ENCODE measurements around the gene DTX1.

Gene DTX1

DNA sequence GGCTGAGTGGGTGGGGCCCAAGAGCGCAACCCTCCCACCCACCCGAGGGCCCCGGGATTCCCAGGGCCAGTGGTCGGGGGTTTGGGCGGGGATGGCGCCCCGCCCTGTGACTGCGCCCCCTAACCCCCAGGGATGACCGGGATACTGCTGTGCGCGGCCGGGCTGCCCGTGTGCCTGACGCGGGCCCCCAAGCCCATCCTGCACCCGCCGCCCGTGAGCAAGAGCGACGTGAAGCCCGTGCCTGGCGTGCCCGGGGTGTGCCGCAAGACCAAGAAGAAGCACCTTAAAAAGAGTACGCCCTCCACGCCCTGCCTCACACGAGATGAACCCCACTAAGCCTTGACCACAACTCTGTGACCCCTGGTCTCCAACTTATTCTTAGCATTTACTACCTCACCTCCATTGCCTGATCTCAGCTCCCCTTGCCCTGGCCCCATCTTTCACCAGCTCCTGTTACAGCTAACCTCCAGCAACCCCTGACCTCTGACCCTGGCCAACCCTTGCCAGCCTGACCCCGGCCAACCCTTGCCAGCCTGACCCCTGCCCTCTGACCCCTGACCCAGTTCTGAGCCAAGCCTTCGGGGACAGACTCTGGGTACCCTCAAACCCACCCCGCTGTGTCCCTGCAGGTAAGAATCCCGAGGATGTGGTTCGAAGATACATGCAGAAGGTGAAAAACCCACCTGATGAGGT lies 37.0 kb downstream of the DTX1 start:
- DNase-seq = no peak
- peaks cover 0 to 13% (median 3%) of the 10 kb centered on the region in 4 experiments for H3K4me1 ChIP-seq (ENCODE audit: control extremely low read depth in 1 of 4, control insufficient read depth in 4 of 4, insufficient read depth in 4 of 4, low read length in 3 of 4)
- H3K36me3 ChIP-seq (ENCODE audit: control insufficient read depth in 4 of 4, insufficient read depth in 4 of 4, low read length in 3 of 4) = no peaks in the 10 kb centered on the region
- WGBS (ENCODE audit: insufficient coverage) = 60% methylated on average over 28 of the region's 32 CpGs
- H3K4me3 ChIP-seq (ENCODE audit: control insufficient read depth in 1 of 7, extremely low read depth in 1 of 7, insufficient read depth in 4 of 7, low read depth in 2 of 7, low read length in 6 of 7) = peak overlapping the region in 1 of 7 experiments; percentile 66
- no peak overlapping the region for H3K27ac ChIP-seq (ENCODE audit: insufficient read depth in 1 of 2, low read depth in 1 of 2, low read length in 2 of 2, poor library complexity in 1 of 2, severe bottlenecking in 2 of 2)
- ChIA-PET CTCF (interaction anchor here (0.7 to 3.1 kb wide), 7 partner anchors 13 to 59 kb away, joined by 3 to 23 read pairs (median 4); no protein-coding TSS in a partner anchor), POLR2A (no interaction called here)
- H3K9me3 ChIP-seq (ENCODE audit: control extremely low read depth in 1 of 5, control insufficient read depth in 4 of 5, insufficient read depth in 2 of 5, low read depth in 1 of 5, low read length in 4 of 5) = no peaks in the 10 kb centered on the region
- peaks cover 0 to 9% (median 0%) of the 10 kb centered on the region in 5 experiments for H3K27me3 ChIP-seq (replicated peaks in 2 of 5; ENCODE audit: control insufficient read depth in 4 of 5, insufficient read depth in 5 of 5, low read length in 4 of 5)

- ChIA-PET CTCF (no interaction called here), POLR2A (no interaction called here)
- Histone ChIP-seq H3K36me3 (ENCODE audit: control insufficient read depth in 4 of 4, insufficient read depth in 4 of 4, low read length in 3 of 4) (no peaks in the 10 kb centered on the region), H3K9me3 (ENCODE audit: control extremely low read depth in 1 of 5, control insufficient read depth in 4 of 5, insufficient read depth in 2 of 5, low read depth in 1 of 5, low read length in 4 of 5) (no peaks in the 10 kb centered on the region), H3K4me3 (ENCODE audit: control insufficient read depth in 1 of 7, extremely low read depth in 1 of 7, insufficient read depth in 4 of 7, low read depth in 2 of 7, low read length in 6 of 7) (no peak overlapping the region), H3K4me1 (ENCODE audit: control extremely low read depth in 1 of 4, control insufficient read depth in 4 of 4, insufficient read depth in 4 of 4, low read length in 3 of 4) (peaks cover 0 to 13% (median 3%) of the 10 kb centered on the region in 4 experiments), H3K27ac (ENCODE audit: insufficient read depth in 1 of 2, low read depth in 1 of 2, low read length in 2 of 2, poor library complexity in 1 of 2, severe bottlenecking in 2 of 2) (no peak overlapping the region), H3K27me3 (replicated peaks in 2 of 5; ENCODE audit: control insufficient read depth in 4 of 5, insufficient read depth in 5 of 5, low read length in 4 of 5) (peaks cover 0 to 9% (median 0%) of the 10 kb centered on the region in 5 experiments)
- WGBS (ENCODE audit: insufficient coverage) = over 99% methylated on average over 16 of the region's 16 CpGs
- no peak for DNase-seq
Measured at GRCh38 chr12:113094738-113095137, 38.2 kb downstream of the DTX1 start.

GRCh38 chr12:113095405-113095804 lies 38.9 kb downstream of the DTX1 start:
- no peak for DNase-seq
- H3K27me3 ChIP-seq (replicated peaks in 2 of 5; ENCODE audit: control insufficient read depth in 4 of 5, insufficient read depth in 5 of 5, low read length in 4 of 5) = peaks cover 0 to 9% (median 0%) of the 10 kb centered on the region in 5 experiments
- 45% methylated on average over 5 of the region's 6 CpGs for WGBS (ENCODE audit: insufficient coverage)
- POLR2A ChIA-PET = no interaction called here
- H3K4me1 ChIP-seq (ENCODE audit: control extremely low read depth in 1 of 4, control insufficient read depth in 4 of 4, insufficient read depth in 4 of 4, low read length in 3 of 4) = peaks cover 0 to 13% (median 3%) of the 10 kb centered on the region in 4 experiments
- H3K36me3 ChIP-seq (ENCODE audit: control insufficient read depth in 4 of 4, insufficient read depth in 4 of 4, low read length in 3 of 4) = no peaks in the 10 kb centered on the region
- H3K27ac ChIP-seq (ENCODE audit: insufficient read depth in 1 of 2, low read depth in 1 of 2, low read length in 2 of 2, poor library complexity in 1 of 2, severe bottlenecking in 2 of 2) = no peak overlapping the region
- no peak overlapping the region for H3K4me3 ChIP-seq (ENCODE audit: control insufficient read depth in 1 of 7, extremely low read depth in 1 of 7, insufficient read depth in 4 of 7, low read depth in 2 of 7, low read length in 6 of 7)
- CTCF ChIA-PET = interaction anchor here (1.4 to 7.7 kb wide), 5 partner anchors 11 to 89 kb away, joined by 3 to 76 read pairs (median 7); no protein-coding TSS in a partner anchor
- no peaks in the 10 kb centered on the region for H3K9me3 ChIP-seq (ENCODE audit: control extremely low read depth in 1 of 5, control insufficient read depth in 4 of 5, insufficient read depth in 2 of 5, low read depth in 1 of 5, low read length in 4 of 5)

GRCh38 chr12:113096675-113097461 lies 40.3 kb downstream of the DTX1 start:
- Histone ChIP-seq H3K36me3 (ENCODE audit: control insufficient read depth in 4 of 4, insufficient read depth in 4 of 4, low read length in 3 of 4) (no peaks in the 10 kb centered on the region), H3K9me3 (ENCODE audit: control extremely low read depth in 1 of 5, control insufficient read depth in 4 of 5, insufficient read depth in 2 of 5, low read depth in 1 of 5, low read length in 4 of 5) (no peaks in the 10 kb centered on the region), H3K4me1 (ENCODE audit: control extremely low read depth in 1 of 4, control insufficient read depth in 4 of 4, insufficient read depth in 4 of 4, low read length in 3 of 4) (peaks cover 0 to 12% (median 3%) of the 10 kb centered on the region in 4 experiments), H3K27me3 (replicated peaks in 2 of 5; ENCODE audit: control insufficient read depth in 4 of 5, insufficient read depth in 5 of 5, low read length in 4 of 5) (peaks cover 0 to 2% (median 0%) of the 10 kb centered on the region in 5 experiments), H3K27ac (ENCODE audit: insufficient read depth in 1 of 2, low read depth in 1 of 2, low read length in 2 of 2, poor library complexity in 1 of 2, severe bottlenecking in 2 of 2) (no peak overlapping the region), H3K4me3 (ENCODE audit: control insufficient read depth in 1 of 7, extremely low read depth in 1 of 7, insufficient read depth in 4 of 7, low read depth in 2 of 7, low read length in 6 of 7) (no peak overlapping the region)
- ChIA-PET CTCF (interaction anchor here (0.6 to 7.7 kb wide), 13 partner anchors 10 to 92 kb away, joined by 3 to 76 read pairs (median 3); no protein-coding TSS in a partner anchor), POLR2A (no interaction called here)
- WGBS (ENCODE audit: insufficient coverage) = 92% methylated on average over 24 of the region's 30 CpGs
- no peak for DNase-seq

- WGBS (ENCODE audit: insufficient coverage) = 65% methylated on average over 7 of the region's 14 CpGs
Measured at GRCh38 chr12:113097716-113098440, 41.3 kb downstream of the DTX1 start.

GRCh38 chr12:113098441-113099028 lies 42.0 kb downstream of the DTX1 start:
- Histone ChIP-seq H3K27ac (ENCODE audit: insufficient read depth in 1 of 2, low read depth in 1 of 2, low read length in 2 of 2, poor library complexity in 1 of 2, severe bottlenecking in 2 of 2) (no peak overlapping the region), H3K9me3 (ENCODE audit: control extremely low read depth in 1 of 5, control insufficient read depth in 4 of 5, insufficient read depth in 2 of 5, low read depth in 1 of 5, low read length in 4 of 5) (no peaks in the 10 kb centered on the region), H3K4me1 (ENCODE audit: control extremely low read depth in 1 of 4, control insufficient read depth in 4 of 4, insufficient read depth in 4 of 4, low read length in 3 of 4) (peaks cover 0 to 6% (median under 1%) of the 10 kb centered on the region in 4 experiments), H3K4me3 (ENCODE audit: control insufficient read depth in 1 of 7, extremely low read depth in 1 of 7, insufficient read depth in 4 of 7, low read depth in 2 of 7, low read length in 6 of 7) (no peak overlapping the region), H3K27me3 (replicated peaks in 2 of 5; ENCODE audit: control insufficient read depth in 4 of 5, insufficient read depth in 5 of 5, low read length in 4 of 5) (peaks cover 0 to 1% (median 0%) of the 10 kb centered on the region in 5 experiments), H3K36me3 (ENCODE audit: control insufficient read depth in 4 of 4, insufficient read depth in 4 of 4, low read length in 3 of 4) (no peaks in the 10 kb centered on the region)
- CTCF ChIA-PET = interaction anchor here (0.6 to 7.7 kb wide), 26 partner anchors 9 to 243 kb away, joined by 3 to 76 read pairs (median 5); partner anchors contain the start of genes CFAP73 and RASAL1
- DNase-seq = peak; percentile 72 to 79 (median 79)
- POLR2A ChIA-PET = interaction anchor here (1.1 kb wide), 1 partner anchor 50 kb away, joined by 3 read pairs; no protein-coding TSS in a partner anchor
- 28% methylated on average over 15 of the region's 15 CpGs for WGBS (ENCODE audit: insufficient coverage)

More at GRCh38 chr12:113097716-113098440, 41.3 kb downstream of the DTX1 start:
- peaks cover 0 to 9% (median 2%) of the 10 kb centered on the region in 4 experiments for H3K4me1 ChIP-seq (ENCODE audit: control extremely low read depth in 1 of 4, control insufficient read depth in 4 of 4, insufficient read depth in 4 of 4, low read length in 3 of 4)
- CTCF ChIA-PET = interaction anchor here (0.6 to 7.7 kb wide), 22 partner anchors 8 to 242 kb away, joined by 3 to 76 read pairs (median 6); partner anchors contain the start of genes CFAP73 and RASAL1
- no peaks in the 10 kb centered on the region for H3K27me3 ChIP-seq (replicated peaks in 2 of 5; ENCODE audit: control insufficient read depth in 4 of 5, insufficient read depth in 5 of 5, low read length in 4 of 5)
- no peaks in the 10 kb centered on the region for H3K9me3 ChIP-seq (ENCODE audit: control extremely low read depth in 1 of 5, control insufficient read depth in 4 of 5, insufficient read depth in 2 of 5, low read depth in 1 of 5, low read length in 4 of 5)
- DNase-seq = no peak
- H3K36me3 ChIP-seq (ENCODE audit: control insufficient read depth in 4 of 4, insufficient read depth in 4 of 4, low read length in 3 of 4) = no peaks in the 10 kb centered on the region
- POLR2A ChIA-PET = no interaction called here
- H3K27ac ChIP-seq (ENCODE audit: insufficient read depth in 1 of 2, low read depth in 1 of 2, low read length in 2 of 2, poor library complexity in 1 of 2, severe bottlenecking in 2 of 2) = no peak overlapping the region
- H3K4me3 ChIP-seq (ENCODE audit: control insufficient read depth in 1 of 7, extremely low read depth in 1 of 7, insufficient read depth in 4 of 7, low read depth in 2 of 7, low read length in 6 of 7) = no peak overlapping the region

Measured in common myeloid progenitor, CD34-positive (primary cell).